ENCODE measurements around the gene HMOX2. TPM values are rescaled to one million over a fixed set of nuclear protein-coding genes. Genes with fewer than 3 reads are reported as not detected.

HMOX2 gene
- total RNA-seq, 1 experiment from 2014 or later: 55.1 TPM

DNA sequence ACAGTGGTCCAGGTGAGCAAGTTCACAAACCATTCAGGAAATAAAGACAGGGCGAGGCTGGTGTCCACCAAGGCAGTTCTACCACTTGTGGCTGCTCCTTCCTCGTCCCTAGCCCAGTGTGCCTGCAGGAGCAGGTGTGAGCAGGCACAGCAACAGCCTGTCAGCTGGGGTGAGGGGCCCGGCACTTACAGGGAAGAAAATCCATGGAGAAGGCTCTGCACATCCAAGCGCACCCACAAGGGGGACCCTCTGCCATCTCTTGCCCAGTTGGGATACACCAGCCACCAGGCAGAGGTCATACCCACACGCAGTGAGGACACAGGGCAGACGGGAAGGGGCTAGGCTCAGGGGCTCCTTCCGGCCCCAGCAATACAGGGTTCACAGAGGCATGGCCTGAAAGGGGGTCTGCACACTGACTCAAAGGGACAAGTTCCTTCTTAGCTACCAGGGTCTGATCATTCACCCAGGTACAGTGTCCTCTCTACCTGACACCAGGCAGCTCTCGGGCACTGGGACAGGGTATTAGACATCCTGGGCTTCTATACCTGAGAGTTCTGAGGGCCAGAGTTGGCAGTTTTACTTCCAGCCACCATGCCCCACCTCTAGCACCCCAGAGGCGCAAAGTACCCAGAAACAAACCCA is 35.4 kb downstream of the HMOX2 start:
- ChIA-PET CTCF (no interaction called here), POLR2A (no interaction called here), RAD21 (ENCODE audit: low non-redundant PET in 1 of 2, low total read pairs in 2 of 2, uncharacterized antibody in 2 of 2, unreplicated experiment in 2 of 2) (no interaction called here)
- ATAC-seq (peak; percentile 88), DNase-seq (ENCODE audit: low read depth, low spot score) (no peak)
- Histone ChIP-seq H3K9ac (ENCODE audit: low read length) (no peak overlapping the region), H3K9me3 (ENCODE audit: control insufficient read depth in 1 of 2, insufficient read depth in 1 of 2, low read depth in 1 of 2, low read length in 2 of 2) (no peaks in the 10 kb centered on the region), H3K4me1 (ENCODE audit: control insufficient read depth in 1 of 2, insufficient read depth in 2 of 2, low read length in 2 of 2) (peaks cover 0 to 1% of the 10 kb centered on the region in 2 experiments; a peak in 1 of 4 replicates), H3K4me2 (ENCODE audit: low read length) (no peak overlapping the region), H2AFZ (ENCODE audit: low read depth, low read length, poor library complexity, severe bottlenecking) (no peak overlapping the region), H4K20me1 (ENCODE audit: insufficient read depth) (no peaks in the 10 kb centered on the region), H3K9me2 (ENCODE audit: insufficient read depth) (no peaks in the 10 kb centered on the region), H3K27ac (ENCODE audit: low read depth, low read length) (no peak overlapping the region), H3K36me3 (ENCODE audit: control insufficient read depth in 1 of 2, insufficient read depth in 2 of 2, low read length in 2 of 2) (peaks cover 26 to 41% of the 10 kb centered on the region in 2 experiments), H3K27me3 (ENCODE audit: insufficient read depth, low read length) (no peaks in the 10 kb centered on the region), H3K79me2 (ENCODE audit: insufficient read depth, low read length) (peaks cover 3% of the 10 kb centered on the region; the same call in 1 of the 2 replicates), H3K4me3 (replicated peaks in 1 of 2; ENCODE audit: low read depth in 1 of 2, low read length in 2 of 2) (no peak overlapping the region)
- intact Hi-C loops (cut with micrococcal nuclease): loop anchor here (10.0 kb wide), 1 partner anchor 143 kb away; no protein-coding TSS in a partner anchor
- BruUV-seq (replicated peaks): TSS peak; percentile 33
- no peak for TF ChIP-seq SRF (IDR thresholded peaks at IDR 0.05; ENCODE audit: low read depth)
- TF ChIP-seq RAD21 (IDR thresholded peaks at IDR 0.05; ENCODE audit: low read depth): peak; percentile 54
- TF ChIP-seq, protein P1, sequence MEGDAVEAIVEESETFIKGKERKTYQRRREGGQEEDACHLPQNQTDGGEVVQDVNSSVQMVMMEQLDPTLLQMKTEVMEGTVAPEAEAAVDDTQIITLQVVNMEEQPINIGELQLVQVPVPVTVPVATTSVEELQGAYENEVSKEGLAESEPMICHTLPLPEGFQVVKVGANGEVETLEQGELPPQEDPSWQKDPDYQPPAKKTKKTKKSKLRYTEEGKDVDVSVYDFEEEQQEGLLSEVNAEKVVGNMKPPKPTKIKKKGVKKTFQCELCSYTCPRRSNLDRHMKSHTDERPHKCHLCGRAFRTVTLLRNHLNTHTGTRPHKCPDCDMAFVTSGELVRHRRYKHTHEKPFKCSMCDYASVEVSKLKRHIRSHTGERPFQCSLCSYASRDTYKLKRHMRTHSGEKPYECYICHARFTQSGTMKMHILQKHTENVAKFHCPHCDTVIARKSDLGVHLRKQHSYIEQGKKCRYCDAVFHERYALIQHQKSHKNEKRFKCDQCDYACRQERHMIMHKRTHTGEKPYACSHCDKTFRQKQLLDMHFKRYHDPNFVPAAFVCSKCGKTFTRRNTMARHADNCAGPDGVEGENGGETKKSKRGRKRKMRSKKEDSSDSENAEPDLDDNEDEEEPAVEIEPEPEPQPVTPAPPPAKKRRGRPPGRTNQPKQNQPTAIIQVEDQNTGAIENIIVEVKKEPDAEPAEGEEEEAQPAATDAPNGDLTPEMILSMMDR (IDR thresholded peaks at IDR 0.05 in 2 of 3, conservative IDR thresholded peaks at IDR 0.05 in 1 of 3; ENCODE audit: borderline replicate concordance in 1 of 3, insufficient read depth in 1 of 3, low read depth in 2 of 3, low read length in 2 of 3): peak; percentile 43 to 65 (median 59); a peak in 5 of 6 replicates
- TF ChIP-seq FOSL1 (IDR thresholded peaks at IDR 0.05; ENCODE audit: low read depth): no peak

DNA sequence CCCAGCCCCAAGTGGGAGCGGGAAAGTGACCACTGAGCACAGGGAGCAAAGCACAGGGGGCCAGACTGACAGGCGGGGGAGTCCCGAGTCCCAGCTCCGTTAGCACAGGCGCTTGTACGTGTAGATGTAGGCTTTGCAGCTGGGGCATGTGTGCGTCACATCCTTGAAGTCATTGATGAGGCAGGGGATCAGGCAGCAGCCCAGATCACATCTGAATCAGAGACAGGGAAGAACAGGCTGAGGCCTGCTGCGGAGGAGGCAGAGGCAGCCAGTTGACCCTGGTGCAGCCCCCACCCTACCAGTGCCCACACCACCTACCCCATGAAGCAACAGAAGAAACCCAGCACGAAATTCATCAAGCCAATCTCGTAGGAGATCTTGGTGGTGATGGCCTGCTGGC is 36.3 kb downstream of the HMOX2 start:
- H3K9me3 ChIP-seq (ENCODE audit: control insufficient read depth in 1 of 2, insufficient read depth in 1 of 2, low read depth in 1 of 2, low read length in 2 of 2): no peaks in the 10 kb centered on the region
- no peaks in the 10 kb centered on the region for H3K27me3 ChIP-seq (ENCODE audit: insufficient read depth, low read length)
- no peak for DNase-seq (ENCODE audit: low read depth, low spot score)
- H3K9ac ChIP-seq (ENCODE audit: low read length): no peak overlapping the region
- H3K4me1 ChIP-seq (ENCODE audit: control insufficient read depth in 1 of 2, insufficient read depth in 2 of 2, low read length in 2 of 2): no peaks in the 10 kb centered on the region
- no peak overlapping the region for H3K4me3 ChIP-seq (replicated peaks in 1 of 2; ENCODE audit: low read depth in 1 of 2, low read length in 2 of 2)
- ChIA-PET POLR2A (no interaction called here), RAD21 (ENCODE audit: low non-redundant PET in 1 of 2, low total read pairs in 2 of 2, uncharacterized antibody in 2 of 2, unreplicated experiment in 2 of 2) (no interaction called here), CTCF (no interaction called here)
- ATAC-seq: no peak
- no peak overlapping the region for H3K4me2 ChIP-seq (ENCODE audit: low read length)
- no peak overlapping the region for H2AFZ ChIP-seq (ENCODE audit: low read depth, low read length, poor library complexity, severe bottlenecking)
- intact Hi-C loops (cut with micrococcal nuclease): loop anchor here (10.0 kb wide), 1 partner anchor 142 kb away; no protein-coding TSS in a partner anchor
- H3K79me2 ChIP-seq (ENCODE audit: insufficient read depth, low read length): no peaks in the 10 kb centered on the region; the same call in 1 of the 2 replicates
- H4K20me1 ChIP-seq (ENCODE audit: insufficient read depth): no peaks in the 10 kb centered on the region
- no TSS peak for BruUV-seq (replicated peaks)
- no peak overlapping the region for H3K27ac ChIP-seq (ENCODE audit: low read depth, low read length)
- H3K36me3 ChIP-seq (ENCODE audit: control insufficient read depth in 1 of 2, insufficient read depth in 2 of 2, low read length in 2 of 2): peaks cover 26 to 33% of the 10 kb centered on the region in 2 experiments
- no peaks in the 10 kb centered on the region for H3K9me2 ChIP-seq (ENCODE audit: insufficient read depth)
- TF ChIP-seq SIN3A (IDR thresholded peaks at IDR 0.05; ENCODE audit: low read depth) (no peak), POLR2AphosphoS5 (IDR thresholded peaks at IDR 0.05; ENCODE audit: low read depth, low read length) (no peak), POLR2A (IDR thresholded peaks at IDR 0.05; ENCODE audit: borderline replicate concordance, extremely low read depth, insufficient read depth, insufficient read length) (no peak), ZNF274 (IDR thresholded peaks at IDR 0.05; ENCODE audit: low read depth, low read length) (no peak), SP1 (IDR thresholded peaks at IDR 0.05; ENCODE audit: low read depth) (no peak)
- TF ChIP-seq, protein P2, sequence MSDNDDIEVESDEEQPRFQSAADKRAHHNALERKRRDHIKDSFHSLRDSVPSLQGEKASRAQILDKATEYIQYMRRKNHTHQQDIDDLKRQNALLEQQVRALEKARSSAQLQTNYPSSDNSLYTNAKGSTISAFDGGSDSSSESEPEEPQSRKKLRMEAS (IDR thresholded peaks at IDR 0.05): no peak
- TF ChIP-seq, protein P3, sequence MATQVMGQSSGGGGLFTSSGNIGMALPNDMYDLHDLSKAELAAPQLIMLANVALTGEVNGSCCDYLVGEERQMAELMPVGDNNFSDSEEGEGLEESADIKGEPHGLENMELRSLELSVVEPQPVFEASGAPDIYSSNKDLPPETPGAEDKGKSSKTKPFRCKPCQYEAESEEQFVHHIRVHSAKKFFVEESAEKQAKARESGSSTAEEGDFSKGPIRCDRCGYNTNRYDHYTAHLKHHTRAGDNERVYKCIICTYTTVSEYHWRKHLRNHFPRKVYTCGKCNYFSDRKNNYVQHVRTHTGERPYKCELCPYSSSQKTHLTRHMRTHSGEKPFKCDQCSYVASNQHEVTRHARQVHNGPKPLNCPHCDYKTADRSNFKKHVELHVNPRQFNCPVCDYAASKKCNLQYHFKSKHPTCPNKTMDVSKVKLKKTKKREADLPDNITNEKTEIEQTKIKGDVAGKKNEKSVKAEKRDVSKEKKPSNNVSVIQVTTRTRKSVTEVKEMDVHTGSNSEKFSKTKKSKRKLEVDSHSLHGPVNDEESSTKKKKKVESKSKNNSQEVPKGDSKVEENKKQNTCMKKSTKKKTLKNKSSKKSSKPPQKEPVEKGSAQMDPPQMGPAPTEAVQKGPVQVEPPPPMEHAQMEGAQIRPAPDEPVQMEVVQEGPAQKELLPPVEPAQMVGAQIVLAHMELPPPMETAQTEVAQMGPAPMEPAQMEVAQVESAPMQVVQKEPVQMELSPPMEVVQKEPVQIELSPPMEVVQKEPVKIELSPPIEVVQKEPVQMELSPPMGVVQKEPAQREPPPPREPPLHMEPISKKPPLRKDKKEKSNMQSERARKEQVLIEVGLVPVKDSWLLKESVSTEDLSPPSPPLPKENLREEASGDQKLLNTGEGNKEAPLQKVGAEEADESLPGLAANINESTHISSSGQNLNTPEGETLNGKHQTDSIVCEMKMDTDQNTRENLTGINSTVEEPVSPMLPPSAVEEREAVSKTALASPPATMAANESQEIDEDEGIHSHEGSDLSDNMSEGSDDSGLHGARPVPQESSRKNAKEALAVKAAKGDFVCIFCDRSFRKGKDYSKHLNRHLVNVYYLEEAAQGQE (IDR thresholded peaks at IDR 0.05; ENCODE audit: low read depth): no peak
- TF ChIP-seq, protein P1 (IDR thresholded peaks at IDR 0.05 in 2 of 3, conservative IDR thresholded peaks at IDR 0.05 in 1 of 3; ENCODE audit: borderline replicate concordance in 1 of 3, insufficient read depth in 1 of 3, low read depth in 2 of 3, low read length in 2 of 3): no peak

Measured in HCT116 (cell line).